ENCODE results near the gene TTC3.

GRCh38 chr21:37062593-37062935 lies 10.5 kb upstream of the TTC3 start:
- TF ChIP-seq CTCF (IDR thresholded peaks at IDR 0.05) (no peak), POLR2A (IDR thresholded peaks at IDR 0.05) (no peak)

Measured in right lobe of liver (tissue), 4 donors.